Aorta (tissue), 5 donors: ENCODE data around the gene TEDC1. TPM values are rescaled to one million over a fixed set of nuclear protein-coding genes. Genes with fewer than 3 reads are reported as not detected.

Experiments
- ATAC-seq: fragments of 200-7000 bp; cut with Tn5 transposase; one replicate; pipeline ENCODE4 v1.9.1; 2022; ENCODE audit warnings: moderate library complexity; ENCODE audit not compliant: low FRiP score
- DNase-seq, 2 donors: peaks; one replicate each; pipeline ENCODE4 v3.0.0-alpha.2; 2020
- H3K27ac ChIP-seq, 2 donors: one replicate each; pipeline ENCODE4 v1.5.1; 2013; ENCODE audit warnings: low read length in 2 of 2, mild to moderate bottlenecking in 2 of 2, moderate library complexity in 2 of 2, control low read depth in 1 of 2, inconsistent platforms in 1 of 2, low read depth in 1 of 2
- H3K27me3 ChIP-seq, 2 donors: one replicate each; pipeline ENCODE4 v1.6.1; 2013; ENCODE audit warnings: control low read depth in 1 of 2, low read length in 1 of 2, mild to moderate bottlenecking in 1 of 2, moderate library complexity in 1 of 2; ENCODE audit not compliant: insufficient read depth in 2 of 2, control insufficient read depth in 1 of 2
- H3K36me3 ChIP-seq, 2 donors: one replicate each; pipeline ENCODE4 v1.6.1; 2013; ENCODE audit warnings: control low read depth in 1 of 2, low read length in 1 of 2, mild to moderate bottlenecking in 1 of 2; ENCODE audit not compliant: insufficient read depth in 2 of 2, control insufficient read depth in 1 of 2
- H3K4me1 ChIP-seq, 2 donors: one replicate each; pipeline ENCODE4 v1.6.1; 2013; ENCODE audit warnings: low read length in 2 of 2, control low read depth in 1 of 2, mild to moderate bottlenecking in 1 of 2, moderate library complexity in 1 of 2; ENCODE audit not compliant: insufficient read depth in 2 of 2, control insufficient read depth in 1 of 2
- H3K4me3 ChIP-seq, 2 donors: one replicate each; pipeline ENCODE4 v1.5.1; 2013; ENCODE audit warnings: low read length in 2 of 2, control low read depth in 1 of 2, mild to moderate bottlenecking in 1 of 2
- H3K9me3 ChIP-seq: one replicate; pipeline ENCODE4 v1.6.1; 2013; ENCODE audit warnings: mild to moderate bottlenecking, low read length; ENCODE audit not compliant: control insufficient read depth
- WGBS, 2 donors: extraction: QIAGEN DNeasy Blood & Tissue Kit; methylation state at CpG; one replicate each; pipeline ENCODE4 v1.1.7; 2013; 5-methylcytosine and 5-hydroxymethylcytosine counted together
- intact Hi-C, 2 donors: fragments of 100-400 bp; cut with DNase I; formaldehyde crosslinking; loops; one replicate each; pipeline versions ENCODE4 v1.14.2 to v1.15.0; 2022
- polyA plus RNA-seq, 2 donors: library from polyadenylated mRNA; stranded (reverse); fragments of 200-250 nt; gene quantifications; one replicate each; pipeline ENCODE4 v1.2.3, GENCODE V29; 2013
- total RNA-seq, 2 donors: library from RNA; stranded (reverse); fragmentation: NEBNext Ultra II Directional; extraction: Animal tissue kit (Norgen Biotek cat#: 25700); gene quantifications; one replicate each; pipeline ENCODE4 v1.2.1, GENCODE V29; 2021
- donor health status: healthy with polysubstance abuse.
- donor health status: Bipolar disorder and iron deficiency.
- donor health status: DM: no; HTN: no; CAD: no.
- donor health status: DM: no; HTN: no; CAD: no.
- donor health status: DM: yes; HTN: yes; CAD: no.

TEDC1 gene
- total and polyA plus RNA-seq, 4 donors, result 8.6 to 33.8 (median 20.1) TPM

GRCh38 chr14:105486163-105486973, 4.7 kb upstream of the TEDC1 start, which contains the start of gene CRIP1:
Gene CRIP1 (plus strand): TSS chr14:105486886. CDS start chr14:105487260, 374 bp downstream.
- Histone ChIP-seq H3K27me3 (no peaks in the 10 kb centered on the region), H3K27ac (peak within 1 kb of the TSS; percentile 7 to 99), H3K4me1 (peaks cover 0 to 2% of the 10 kb centered on the region in 2 donors), H3K36me3 (no peaks in the 10 kb centered on the region), H3K9me3 (no peaks in the 10 kb centered on the region), H3K4me3 (peak within 1 kb of the TSS; percentile 14 to 27)
- intact Hi-C loops, result loop anchor here (10.0 kb wide), 2 partner anchors 392 to 1762 kb away; no protein-coding TSS in a partner anchor
- DNase-seq, result no peak
- WGBS, 2 donors, result 1 to 2% methylated on average over 53 to 56 of the region's 56 CpGs
- ATAC-seq, result no peak

GRCh38 chr14:105486974-105487448, 4.0 kb upstream of the TEDC1 start:
- DNase-seq (peak; percentile 85 to 94), ATAC-seq (peak; percentile 1)
- peak overlapping the region; percentile 7 to 99 for H3K27ac ChIP-seq
- no peaks in the 10 kb centered on the region for H3K27me3 ChIP-seq
- peaks cover 0 to 2% of the 10 kb centered on the region in 2 donors for H3K4me1 ChIP-seq
- intact Hi-C loops, result loop anchor here (10.0 kb wide), 2 partner anchors 392 to 1762 kb away; no protein-coding TSS in a partner anchor
- H3K9me3 ChIP-seq, result no peaks in the 10 kb centered on the region
- H3K36me3 ChIP-seq, result no peaks in the 10 kb centered on the region
- 1% methylated on average over 27 to 45 of the region's 45 CpGs for WGBS, 2 donors
- H3K4me3 ChIP-seq, result peak overlapping the region; percentile 14 to 27

- intact Hi-C loops, result loop anchor here (10.0 kb wide), 2 partner anchors 393 to 1763 kb away; no protein-coding TSS in a partner anchor
- Histone ChIP-seq H3K27me3 (no peaks in the 10 kb centered on the region), H3K4me3 (peak overlapping the region; percentile 14 to 27), H3K4me1 (no peaks in the 10 kb centered on the region), H3K36me3 (no peaks in the 10 kb centered on the region), H3K27ac (peak overlapping the region; percentile 7 to 33), H3K9me3 (no peaks in the 10 kb centered on the region)
- no peak for ATAC-seq
- DNase-seq, result peak in 1 of 2 donors; percentile 83
- 2% methylated on average over 33 to 48 of the region's 48 CpGs for WGBS, 2 donors
These were observed 3.5 kb upstream of the TEDC1 start for GRCh38 chr14:105487449-105487985.

DNA sequence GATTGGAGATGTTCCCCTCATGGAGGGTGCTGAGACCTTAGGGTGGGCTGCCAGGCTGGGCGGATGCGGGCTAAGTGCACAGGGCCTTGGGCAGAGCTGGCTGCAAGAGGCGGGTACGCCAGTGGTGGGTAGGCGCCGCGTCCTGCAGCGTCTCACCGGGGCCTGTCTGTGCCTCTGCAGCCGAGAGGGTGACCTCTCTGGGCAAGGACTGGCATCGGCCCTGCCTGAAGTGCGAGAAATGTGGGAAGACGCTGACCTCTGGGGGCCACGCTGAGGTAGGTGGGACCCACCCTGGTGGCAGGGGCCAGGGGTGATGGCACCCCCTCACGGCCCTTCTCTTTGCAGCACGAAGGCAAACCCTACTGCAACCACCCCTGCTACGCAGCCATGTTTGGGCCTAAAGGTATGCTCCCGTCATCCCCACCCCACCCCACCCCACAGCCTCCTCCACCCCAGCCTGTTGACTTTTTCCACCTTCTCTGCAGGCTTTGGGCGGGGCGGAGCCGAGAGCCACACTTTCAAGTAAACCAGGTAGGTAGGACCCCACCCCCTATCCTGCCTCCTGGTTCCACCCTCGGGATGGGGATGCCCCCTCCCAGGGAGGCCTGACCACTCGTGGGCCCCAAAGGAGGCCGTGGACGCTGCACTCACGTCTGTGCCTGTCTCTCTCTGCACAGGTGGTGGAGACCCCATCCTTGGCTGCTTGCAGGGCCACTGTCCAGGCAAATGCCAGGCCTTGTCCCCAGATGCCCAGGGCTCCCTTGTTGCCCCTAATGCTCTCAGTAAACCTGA, 2.9 kb upstream of the TEDC1 start:
- DNase-seq (no peak), ATAC-seq (no peak)
- Histone ChIP-seq H3K27me3 (no peaks in the 10 kb centered on the region), H3K27ac (peak overlapping the region; percentile 7 to 33), H3K36me3 (no peaks in the 10 kb centered on the region), H3K9me3 (no peaks in the 10 kb centered on the region), H3K4me3 (peak overlapping the region; percentile 14 to 27), H3K4me1 (no peaks in the 10 kb centered on the region)
- WGBS, 2 donors, result 19 to 28% methylated on average over 22 to 26 of the region's 26 CpGs
- intact Hi-C loops, result loop anchor here (2.0 to 10.0 kb wide), 4 partner anchors 39 to 1763 kb away; no protein-coding TSS in a partner anchor

- intact Hi-C loops, result loop anchor here (2.0 to 10.0 kb wide), 4 partner anchors 40 to 1764 kb away; no protein-coding TSS in a partner anchor
- 25 to 33% methylated on average over 20 of the region's 20 CpGs for WGBS, 2 donors
- Histone ChIP-seq H3K9me3 (no peaks in the 10 kb centered on the region), H3K4me1 (no peaks in the 10 kb centered on the region), H3K36me3 (no peaks in the 10 kb centered on the region), H3K27ac (peak overlapping the region in 1 of 2 donors; percentile 37), H3K27me3 (no peaks in the 10 kb centered on the region), H3K4me3 (no peak overlapping the region)
- ATAC-seq, result no peak
- DNase-seq, result peak in 1 of 2 donors; percentile 64
These were observed 2.1 kb upstream of the TEDC1 start for GRCh38 chr14:105488781-105489541.

DNA sequence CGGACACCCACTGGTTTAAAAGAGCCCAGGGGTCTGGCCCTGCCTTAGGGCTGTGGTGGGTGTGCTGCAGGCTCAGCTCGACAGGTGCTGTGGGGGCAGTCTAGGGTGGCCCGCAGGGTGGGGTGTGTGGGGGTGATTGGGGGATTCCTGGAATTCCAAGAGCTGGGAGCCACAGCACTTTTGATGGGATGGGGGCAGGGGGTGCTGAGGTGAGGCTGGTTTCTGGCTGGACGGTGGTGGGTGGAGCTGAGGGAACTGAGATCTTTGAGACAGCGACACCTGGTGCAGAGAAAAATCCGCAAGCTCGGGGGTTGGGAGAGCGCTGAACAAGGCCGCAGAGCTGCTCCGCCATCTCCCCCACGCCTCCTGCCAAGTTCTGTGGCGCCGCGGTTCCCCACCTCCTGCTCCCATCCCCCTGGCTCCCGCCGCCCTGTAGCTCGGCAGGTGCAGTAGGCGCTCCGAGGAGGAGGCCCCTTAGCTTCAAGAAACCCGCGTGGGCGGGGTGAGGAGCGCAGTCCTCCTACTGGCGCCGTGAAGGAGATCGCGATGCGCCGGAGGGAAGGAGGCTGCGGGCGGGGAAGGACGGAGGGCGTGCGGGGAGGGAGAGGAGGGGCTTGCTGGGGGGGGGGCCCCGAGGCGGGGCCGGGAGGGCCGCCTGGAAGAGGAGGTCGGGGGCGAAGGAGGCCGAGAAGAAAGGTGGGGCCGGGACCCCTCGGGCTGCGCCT, 1.3 kb upstream of the TEDC1 start:
- H3K36me3 ChIP-seq, result no peaks in the 10 kb centered on the region
- intact Hi-C loops, result loop anchor here (2.0 to 10.0 kb wide), 7 partner anchors 38 to 1765 kb away; partner anchors contain the start of genes BRF1 (in 1 of the 2) and TMEM121 (in 1 of the 2)
- H3K9me3 ChIP-seq, result no peaks in the 10 kb centered on the region
- WGBS, 2 donors, result 1 to 3% methylated on average over 39 to 44 of the region's 44 CpGs
- no peaks in the 10 kb centered on the region for H3K27me3 ChIP-seq
- DNase-seq (peak; percentile 92), ATAC-seq (peak; percentile 19)
- no peaks in the 10 kb centered on the region for H3K4me1 ChIP-seq
- peak overlapping the region in 1 of 2 donors; percentile 87 for H3K27ac ChIP-seq
- H3K4me3 ChIP-seq, result peak overlapping the region; percentile 15 to 30

DNA sequence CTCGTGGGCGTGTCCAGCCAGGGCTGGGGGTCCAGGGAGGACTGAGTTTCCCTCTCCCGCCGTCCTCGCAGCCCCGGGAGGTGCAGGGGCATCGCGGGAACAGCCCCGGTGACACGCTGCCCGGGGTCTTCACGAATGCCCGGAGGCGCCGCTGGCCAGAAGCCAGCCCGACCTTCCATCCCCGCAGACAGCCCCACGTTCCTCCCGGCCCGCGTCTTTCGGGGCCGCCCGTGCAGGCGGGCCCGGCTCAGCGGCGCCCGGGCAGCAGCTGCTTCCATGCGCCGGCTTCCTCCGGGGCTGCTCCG, 827 bp upstream of the TEDC1 start:
- peak; percentile 0 for ATAC-seq

More for the DNA sequence above, 827 bp upstream of the TEDC1 start:
- no peaks in the 10 kb centered on the region for H3K36me3 ChIP-seq
- 0% methylated on average over 20 to 33 of the region's 33 CpGs for WGBS, 2 donors
- no peaks in the 10 kb centered on the region for H3K27me3 ChIP-seq
- H3K4me1 ChIP-seq, result no peaks in the 10 kb centered on the region
- peak overlapping the region; percentile 15 to 30 for H3K4me3 ChIP-seq
- H3K9me3 ChIP-seq, result no peaks in the 10 kb centered on the region
- H3K27ac ChIP-seq, result peak overlapping the region in 1 of 2 donors; percentile 87
- intact Hi-C loops, result loop anchor here (2.0 to 5.0 kb wide), 4 partner anchors 37 to 188 kb away; partner anchors contain the start of genes BRF1 (in 1 of the 2) and TMEM121 (in 1 of the 2)
- no peak for DNase-seq
